CD4-positive, alpha-beta T cell (primary cell): ENCODE data around the gene MYO9B. TPM values are rescaled to one million over a fixed set of nuclear protein-coding genes. Genes with fewer than 3 reads are reported as not detected.

ENCODE experiments used
- ATAC-seq: fragments of 200-7000 bp; cut with Tn5 transposase; one replicate; pipeline ENCODE4 v1.10.0; 2022; ENCODE audit warnings: mild to moderate bottlenecking; ENCODE audit not compliant: poor library complexity
- CTCF ChIA-PET: fragments of 350-600 bp; sonication (Branson Sonifier 250); formaldehyde crosslinking; loops from one replicate; lab custom pipeline; 2021; ENCODE audit warnings: antibody characterized with exemption, inconsistent platforms; lab: Charles Lee
- POLR2A ChIA-PET: fragments of 350-600 bp; sonication (Branson Sonifier 250); formaldehyde crosslinking; loops from one replicate; lab custom pipeline; 2021; ENCODE audit warnings: antibody characterized with exemption, inconsistent platforms; lab: Charles Lee
- DNase-seq, 14 experiments: peaks; one replicate each; pipeline ENCODE4 v3.0.0-alpha.2; 2013 to 2020; ENCODE audit warnings: mixed read lengths in 2 of 14
- H3K27ac ChIP-seq, 2 donors: one replicate each; pipeline versions ENCODE4 v1.5.1 to v1.7.0; 2013; ENCODE audit warnings: low read length in 2 of 2, low read depth in 1 of 2, mild to moderate bottlenecking in 1 of 2
- H3K27me3 ChIP-seq, 2 experiments: 1 replicate in 1 of 2; 2 replicates in 1 of 2; pipeline versions ENCODE4 v1.6.1 to v1.7.0; 2013; ENCODE audit warnings: low read length in 2 of 2, control low read depth in 1 of 2, mild to moderate bottlenecking in 1 of 2, moderate library complexity in 1 of 2; ENCODE audit not compliant: insufficient read depth in 2 of 2, control insufficient read depth in 1 of 2
- H3K36me3 ChIP-seq: one replicate; pipeline ENCODE4 v1.6.1; 2013; ENCODE audit warnings: low read length, control low read depth; ENCODE audit not compliant: insufficient read depth
- H3K4me1 ChIP-seq: one replicate; pipeline ENCODE4 v1.6.1; 2013; ENCODE audit warnings: low read length, control low read depth; ENCODE audit not compliant: insufficient read depth
- H3K4me3 ChIP-seq: one replicate; pipeline ENCODE4 v1.5.1; 2013; ENCODE audit warnings: mild to moderate bottlenecking, low read length, moderate library complexity
- H3K9me3 ChIP-seq, 2 experiments: 1 replicate in 1 of 2; 2 replicates in 1 of 2; pipeline versions ENCODE4 v1.6.1 to v1.7.0; 2013; ENCODE audit warnings: low read length in 2 of 2, mild to moderate bottlenecking in 2 of 2, control low read depth in 1 of 2, moderate library complexity in 1 of 2; ENCODE audit not compliant: control insufficient read depth in 1 of 2, insufficient read depth in 1 of 2
- H3K27ac Mint-ChIP-seq: one replicate; pipeline ENCODE4 v1.8.0; 2020; ENCODE audit warnings: mixed read lengths
- H3K27me3 Mint-ChIP-seq: one replicate; pipeline ENCODE4 v1.8.0; 2021; ENCODE audit warnings: mixed read lengths
- H3K36me3 Mint-ChIP-seq: one replicate; pipeline ENCODE4 v1.8.0; 2021; ENCODE audit warnings: low read depth, mixed read lengths
- H3K4me1 Mint-ChIP-seq: one replicate; pipeline ENCODE4 v1.8.0; 2021; ENCODE audit warnings: low read depth, mixed read lengths
- H3K4me3 Mint-ChIP-seq: one replicate; pipeline ENCODE4 v1.8.0; 2020; ENCODE audit warnings: mild to moderate bottlenecking, mixed read lengths
- H3K9me3 Mint-ChIP-seq: one replicate; pipeline ENCODE4 v1.8.0; 2020; ENCODE audit warnings: mixed read lengths
- intact Hi-C, 2 experiments: fragments of 100-400 bp; cut with DNase I in 1 of 2; cut with micrococcal nuclease in 1 of 2; formaldehyde crosslinking; loops; one replicate each; pipeline versions ENCODE4 v1.15.1 to v1.9.0; 2023 to 2025; cut with DNase I, micrococcal nuclease
- total RNA-seq, 174 experiments: library from RNA in 2 of 174; stranded (reverse) in 2 of 174; gene quantifications; one replicate each; pipeline ENCODE4 v1.2.3 and lab custom pipeline; 2021 to 2026
- TF ChIP-seq, protein P1 (sequence below): fragments of 200-600 bp; IDR thresholded peaks from one replicate; pipeline ENCODE4 v1.8.0; 2022; ENCODE audit warnings: antibody characterized with exemption, mild to moderate bottlenecking

Gene MYO9B
- total RNA-seq, 2 experiments from 2014 or later = 176 to 184 TPM

- H3K36me3 Mint-ChIP-seq = peaks cover 5% of the 10 kb centered on the region
- Histone ChIP-seq H3K9me3 (no peaks in the 10 kb centered on the region), H3K4me3 (no peak overlapping the region), H3K27ac (no peak overlapping the region), H3K36me3 (no peaks in the 10 kb centered on the region), H3K4me1 (peaks cover 33% of the 10 kb centered on the region), H3K27me3 (no peaks in the 10 kb centered on the region)
- POLR2A ChIA-PET = interaction anchor here (0.9 kb wide), 1 partner anchor 15 kb away, joined by 5 read pairs; the partner anchor contains the start of gene USE1
- DNase-seq = no peak
- no peak for ATAC-seq
- H3K4me1 Mint-ChIP-seq = peaks cover 11% of the 10 kb centered on the region
- TF ChIP-seq, protein P1, sequence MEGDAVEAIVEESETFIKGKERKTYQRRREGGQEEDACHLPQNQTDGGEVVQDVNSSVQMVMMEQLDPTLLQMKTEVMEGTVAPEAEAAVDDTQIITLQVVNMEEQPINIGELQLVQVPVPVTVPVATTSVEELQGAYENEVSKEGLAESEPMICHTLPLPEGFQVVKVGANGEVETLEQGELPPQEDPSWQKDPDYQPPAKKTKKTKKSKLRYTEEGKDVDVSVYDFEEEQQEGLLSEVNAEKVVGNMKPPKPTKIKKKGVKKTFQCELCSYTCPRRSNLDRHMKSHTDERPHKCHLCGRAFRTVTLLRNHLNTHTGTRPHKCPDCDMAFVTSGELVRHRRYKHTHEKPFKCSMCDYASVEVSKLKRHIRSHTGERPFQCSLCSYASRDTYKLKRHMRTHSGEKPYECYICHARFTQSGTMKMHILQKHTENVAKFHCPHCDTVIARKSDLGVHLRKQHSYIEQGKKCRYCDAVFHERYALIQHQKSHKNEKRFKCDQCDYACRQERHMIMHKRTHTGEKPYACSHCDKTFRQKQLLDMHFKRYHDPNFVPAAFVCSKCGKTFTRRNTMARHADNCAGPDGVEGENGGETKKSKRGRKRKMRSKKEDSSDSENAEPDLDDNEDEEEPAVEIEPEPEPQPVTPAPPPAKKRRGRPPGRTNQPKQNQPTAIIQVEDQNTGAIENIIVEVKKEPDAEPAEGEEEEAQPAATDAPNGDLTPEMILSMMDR = no peak
- intact Hi-C loops = loop anchor here in 1 of 2 experiments (5.0 kb wide), 2 partner anchors 37 to 153 kb away; partner anchors contain the start of genes BABAM1, HAUS8 and MYO9B
- no peaks in the 10 kb centered on the region for H3K9me3 Mint-ChIP-seq
- CTCF ChIA-PET = no interaction called here
- H3K27ac Mint-ChIP-seq = no peak overlapping the region
- H3K4me3 Mint-ChIP-seq = no peak overlapping the region
- no peaks in the 10 kb centered on the region for H3K27me3 Mint-ChIP-seq
Measured at GRCh38 chr19:17229890-17230289, 154.3 kb downstream of the MYO9B start.

GRCh38 chr19:17232258-17232657 lies 156.7 kb downstream of the MYO9B start:
- POLR2A ChIA-PET = no interaction called here
- no peak overlapping the region for H3K27ac Mint-ChIP-seq

DNA sequence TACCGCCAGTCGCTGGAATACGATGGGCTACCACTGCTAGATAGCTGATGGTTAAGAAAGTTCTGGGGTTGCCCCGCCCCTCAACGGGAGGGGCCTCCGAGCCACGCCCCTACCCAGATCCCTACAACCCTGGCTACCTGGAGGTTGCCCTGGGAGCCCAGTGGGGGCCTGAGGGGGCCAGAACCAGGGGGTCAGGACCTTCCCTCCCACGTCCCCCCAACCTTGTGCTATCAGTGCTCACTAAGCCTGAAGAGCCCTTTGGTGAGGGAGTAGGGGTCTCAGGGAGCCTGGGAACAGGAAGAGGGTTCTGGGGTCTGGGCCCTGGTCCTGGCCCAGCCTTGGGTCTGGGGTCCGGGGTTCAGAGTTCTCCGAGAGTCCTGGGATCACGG lies 159.3 kb downstream of the MYO9B start:
- H3K4me3 Mint-ChIP-seq = peak overlapping the region; percentile 87
- DNase-seq = peak in 13 of 14 experiments; percentile 27 to 79 (median 55)
- POLR2A ChIA-PET = interaction anchor here (0.8 to 3.6 kb wide), 13 partner anchors 9 to 167 kb away, joined by 3 to 51 read pairs (median 4); partner anchors contain the start of genes BABAM1, HAUS8, MYO9B and OCEL1
- Histone ChIP-seq H3K9me3 (no peaks in the 10 kb centered on the region), H3K27me3 (no peaks in the 10 kb centered on the region), H3K27ac (peak overlapping the region in 1 of 2 donors; percentile 34), H3K36me3 (no peaks in the 10 kb centered on the region), H3K4me1 (peaks cover 22% of the 10 kb centered on the region), H3K4me3 (peak overlapping the region; percentile 87)
- H3K27ac Mint-ChIP-seq = peak overlapping the region; percentile 47
- H3K4me1 Mint-ChIP-seq = peaks cover 6% of the 10 kb centered on the region
- TF ChIP-seq, protein P1 = no peak
- H3K27me3 Mint-ChIP-seq = no peaks in the 10 kb centered on the region
- intact Hi-C loops = loop anchor here (1.0 to 2.0 kb wide), 5 partner anchors 20 to 168 kb away; partner anchors contain the start of genes USE1 (in 2 of the 2), HAUS8 (in 1 of the 2) and MYO9B (in 1 of the 2)
- CTCF ChIA-PET = interaction anchor here (0.8 to 2.5 kb wide), 12 partner anchors 8 to 157 kb away, joined by 3 to 14 read pairs (median 6); partner anchors contain the start of genes BABAM1, OCEL1 and USE1
- no peaks in the 10 kb centered on the region for H3K36me3 Mint-ChIP-seq
- H3K9me3 Mint-ChIP-seq = no peaks in the 10 kb centered on the region
- peak; percentile 63 for ATAC-seq

More at GRCh38 chr19:17232258-17232657, 156.7 kb downstream of the MYO9B start:
- Histone ChIP-seq H3K4me3 (no peak overlapping the region), H3K4me1 (peaks cover 29% of the 10 kb centered on the region), H3K27me3 (no peaks in the 10 kb centered on the region), H3K27ac (no peak overlapping the region), H3K36me3 (no peaks in the 10 kb centered on the region), H3K9me3 (no peaks in the 10 kb centered on the region)
- intact Hi-C loops = loop anchor here in 1 of 2 experiments (2.0 kb wide), 1 partner anchor 165 kb away; no protein-coding TSS in a partner anchor
- H3K4me1 Mint-ChIP-seq = peaks cover 6% of the 10 kb centered on the region
- CTCF ChIA-PET = no interaction called here
- H3K36me3 Mint-ChIP-seq = no peaks in the 10 kb centered on the region
- ATAC-seq (no peak), DNase-seq (no peak)
- no peaks in the 10 kb centered on the region for H3K27me3 Mint-ChIP-seq
- TF ChIP-seq, protein P1 = no peak
- peak overlapping the region; percentile 15 for H3K4me3 Mint-ChIP-seq
- H3K9me3 Mint-ChIP-seq = no peaks in the 10 kb centered on the region
